Trophoblast cell (in vitro differentiated cells and primary cell): ENCODE measurements around the gene CLTCL1.
"Not testable (repeated sequence)": the region's sequence is repeated elsewhere in the genome, so short reads cannot be mapped to it uniquely, and the experiment has no call there.

Experiments used
- DNase-seq, 2 donors: peaks; one replicate each; pipeline ENCODE4 v3.0.0-alpha.2; 2016
- H2AFZ ChIP-seq: 2 replicates; pipeline ENCODE4 v1.6.1; 2013; ENCODE audit warnings: low read length, moderate library complexity, mild to moderate bottlenecking; ENCODE audit not compliant: insufficient read depth, poor library complexity
- H2AK5ac ChIP-seq: 2 replicates; pipeline ENCODE4 v1.6.1; 2013; ENCODE audit warnings: mild to moderate bottlenecking, low read length
- H2BK120ac ChIP-seq: 2 replicates; pipeline ENCODE4 v1.6.1; 2013; ENCODE audit warnings: low read length, mild to moderate bottlenecking, moderate library complexity; ENCODE audit not compliant: insufficient read depth, poor library complexity
- H2BK12ac ChIP-seq: 2 replicates; pipeline ENCODE4 v1.6.1; 2013; ENCODE audit warnings: mild to moderate bottlenecking, low read length, moderate library complexity
- H2BK5ac ChIP-seq: 2 replicates; pipeline ENCODE4 v1.6.1; 2013; ENCODE audit warnings: low read length, low read depth, moderate library complexity, mild to moderate bottlenecking; ENCODE audit not compliant: poor library complexity
- H3K14ac ChIP-seq: 2 replicates; pipeline ENCODE4 v1.6.1; 2013; ENCODE audit warnings: mild to moderate bottlenecking, low read length
- H3K18ac ChIP-seq: 2 replicates; pipeline ENCODE4 v1.6.1; 2013; ENCODE audit warnings: mild to moderate bottlenecking, low read length
- H3K23ac ChIP-seq: 2 replicates; pipeline ENCODE4 v1.6.1; 2013; ENCODE audit warnings: low read length
- H3K27ac ChIP-seq: 2 replicates; pipeline ENCODE4 v1.5.1; 2013; ENCODE audit warnings: low read depth, mild to moderate bottlenecking, inconsistent platforms, low read length, moderate library complexity
- H3K27me3 ChIP-seq: 2 replicates; pipeline ENCODE4 v1.6.1; 2013; ENCODE audit warnings: inconsistent platforms, mild to moderate bottlenecking, low read length, moderate library complexity; ENCODE audit not compliant: insufficient read depth
- H3K36me3 ChIP-seq, 2 experiments: 1 replicate in 1 of 2; 2 replicates in 1 of 2; pipeline ENCODE4 v1.6.1; 2013; ENCODE audit warnings: low read length in 2 of 2, mild to moderate bottlenecking in 2 of 2, moderate library complexity in 1 of 2; ENCODE audit not compliant: insufficient read depth in 2 of 2, control insufficient read depth in 1 of 2
- H3K4ac ChIP-seq: 2 replicates; pipeline ENCODE4 v1.6.1; 2013; ENCODE audit warnings: low read depth, mild to moderate bottlenecking, low read length, moderate library complexity
- H3K4me1 ChIP-seq, 2 experiments: 1 replicate in 1 of 2; 2 replicates in 1 of 2; pipeline ENCODE4 v1.6.1; 2013; ENCODE audit warnings: low read length in 2 of 2, mild to moderate bottlenecking in 2 of 2, moderate library complexity in 1 of 2; ENCODE audit not compliant: insufficient read depth in 2 of 2, control insufficient read depth in 1 of 2
- H3K4me2 ChIP-seq: 2 replicates; pipeline ENCODE4 v1.6.1; 2013; ENCODE audit warnings: inconsistent platforms, mild to moderate bottlenecking, low read length, moderate library complexity
- H3K4me3 ChIP-seq: 2 replicates; pipeline ENCODE4 v1.5.1; 2013; ENCODE audit warnings: mild to moderate bottlenecking, low read depth, low read length, inconsistent platforms
- H3K79me1 ChIP-seq: one replicate; pipeline ENCODE4 v1.6.1; 2013; ENCODE audit warnings: low read length
- H3K79me2 ChIP-seq: 2 replicates; pipeline ENCODE4 v1.6.1; 2013; ENCODE audit warnings: low read length, mild to moderate bottlenecking; ENCODE audit not compliant: control insufficient read depth, insufficient read depth, poor library complexity
- H3K9ac ChIP-seq: 2 replicates; pipeline ENCODE4 v1.6.1; 2013; ENCODE audit warnings: mild to moderate bottlenecking, low read length
- H3K9me3 ChIP-seq: 2 replicates; pipeline ENCODE4 v1.6.1; 2013; ENCODE audit warnings: low read depth, mild to moderate bottlenecking, control low read depth, inconsistent platforms, low read length; ENCODE audit not compliant: insufficient read depth
- H4K12ac ChIP-seq: 2 replicates; pipeline ENCODE4 v1.6.1; 2013; ENCODE audit warnings: low read depth, mild to moderate bottlenecking, low read length, moderate library complexity
- H4K8ac ChIP-seq: 2 replicates; pipeline ENCODE4 v1.6.1; 2013; ENCODE audit warnings: low read depth, mild to moderate bottlenecking, low read length, moderate library complexity
- H4K91ac ChIP-seq: one replicate; pipeline ENCODE4 v1.6.1; 2013; ENCODE audit warnings: low read depth, mild to moderate bottlenecking, low read length, moderate library complexity
- whole genome bisulfite sequencing: extraction: QIAGEN DNeasy Blood & Tissue Kit; methylation state at CpG from one replicate; pipeline ENCODE4 v1.1.7; 2013; ENCODE audit warnings: missing lambda C conversion rate; ENCODE audit not compliant: insufficient read length, insufficient coverage; ENCODE audit errors: extremely low coverage; 5-methylcytosine and 5-hydroxymethylcytosine counted together

The CLTCL1 gene

GRCh38 chr22:19285831-19286230 is 5.7 kb downstream of the CLTCL1 start:
- no peak overlapping the region for H3K4me3 ChIP-seq
- WGBS, result no CpG with 5 or more reads among the region's 1 CpG

GRCh38 chr22:19279143-19279542 is 12.4 kb downstream of the CLTCL1 start:
- not testable (repeated sequence) for H3K79me2 ChIP-seq, H3K4ac ChIP-seq, H3K14ac ChIP-seq, H3K4me3 ChIP-seq, H3K27ac ChIP-seq, H4K91ac ChIP-seq, H3K79me1 ChIP-seq, H2AFZ ChIP-seq, H4K8ac ChIP-seq, DNase-seq, H2BK5ac ChIP-seq, H3K27me3 ChIP-seq, H3K9ac ChIP-seq, H3K36me3 ChIP-seq, H2BK12ac ChIP-seq, H4K12ac ChIP-seq, H3K4me2 ChIP-seq, H3K4me1 ChIP-seq, H2AK5ac ChIP-seq, H3K9me3 ChIP-seq, H2BK120ac ChIP-seq, H3K23ac ChIP-seq, H3K18ac ChIP-seq
- WGBS, result no CpG with 5 or more reads among the region's 10 CpGs

More at GRCh38 chr22:19285831-19286230, 5.7 kb downstream of the CLTCL1 start:
- Histone ChIP-seq H3K23ac (no peak overlapping the region), H3K79me2 (no peaks in the 10 kb centered on the region), H4K8ac (no peak overlapping the region), H2AK5ac (no peak overlapping the region), H3K79me1 (no peaks in the 10 kb centered on the region), H3K4ac (no peak overlapping the region), H4K12ac (no peak overlapping the region), H3K27ac (no peak overlapping the region), H2BK12ac (no peak overlapping the region), H3K9me3 (no peaks in the 10 kb centered on the region), H3K36me3 (no peaks in the 10 kb centered on the region), H4K91ac (no peak overlapping the region), H2BK120ac (no peak overlapping the region), H2AFZ (no peak overlapping the region), H3K4me1 (peaks cover 3 to 8% of the 10 kb centered on the region in 2 experiments), H2BK5ac (no peak overlapping the region), H3K4me2 (no peak overlapping the region), H3K9ac (no peak overlapping the region), H3K18ac (no peak overlapping the region), H3K27me3 (peaks cover 4% of the 10 kb centered on the region), H3K14ac (no peak overlapping the region)
- no peak for DNase-seq

- no peaks in the 10 kb centered on the region for H3K27me3 ChIP-seq
- no CpG with 5 or more reads among the region's 8 CpGs for WGBS
- no peak overlapping the region for H4K12ac ChIP-seq
These were observed 13.7 kb downstream of the CLTCL1 start for GRCh38 chr22:19277785-19278184.

GRCh38 chr22:19275919-19276600 is 15.5 kb downstream of the CLTCL1 start:
- H2BK120ac ChIP-seq, result no peak overlapping the region
- DNase-seq, result no peak
- no peak overlapping the region for H3K23ac ChIP-seq
- H3K14ac ChIP-seq, result no peak overlapping the region
- H3K4ac ChIP-seq, result no peak overlapping the region
- no peak overlapping the region for H3K27ac ChIP-seq
- H3K4me3 ChIP-seq, result no peak overlapping the region
- WGBS, result no CpG with 5 or more reads among the region's 6 CpGs
- H3K4me1 ChIP-seq, result peaks cover 0 to 2% of the 10 kb centered on the region in 2 experiments
- no peak overlapping the region for H4K91ac ChIP-seq
- H3K9ac ChIP-seq, result no peak overlapping the region
- H3K9me3 ChIP-seq, result no peaks in the 10 kb centered on the region
- H3K79me1 ChIP-seq, result no peaks in the 10 kb centered on the region
- no peaks in the 10 kb centered on the region for H3K36me3 ChIP-seq
- H2BK5ac ChIP-seq, result no peak overlapping the region
- H4K12ac ChIP-seq, result no peak overlapping the region
- no peaks in the 10 kb centered on the region for H3K27me3 ChIP-seq
- no peak overlapping the region for H4K8ac ChIP-seq
- H3K4me2 ChIP-seq, result no peak overlapping the region
- no peak overlapping the region for H2AFZ ChIP-seq
- H2AK5ac ChIP-seq, result no peak overlapping the region
- H3K18ac ChIP-seq, result no peak overlapping the region
- H2BK12ac ChIP-seq, result no peak overlapping the region
- H3K79me2 ChIP-seq, result no peaks in the 10 kb centered on the region

More at GRCh38 chr22:19277785-19278184, 13.7 kb downstream of the CLTCL1 start:
- Histone ChIP-seq H3K9ac (no peak overlapping the region), H3K18ac (no peak overlapping the region), H3K4me2 (no peak overlapping the region), H2AK5ac (no peak overlapping the region), H3K79me2 (no peaks in the 10 kb centered on the region), H3K23ac (no peak overlapping the region), H4K91ac (no peak overlapping the region), H4K8ac (no peak overlapping the region), H3K36me3 (no peaks in the 10 kb centered on the region), H2BK5ac (no peak overlapping the region), H3K4me1 (peaks cover 0 to 2% of the 10 kb centered on the region in 2 experiments), H2BK12ac (no peak overlapping the region), H3K4me3 (no peak overlapping the region), H3K14ac (no peak overlapping the region), H2BK120ac (no peak overlapping the region), H2AFZ (no peak overlapping the region), H3K4ac (no peak overlapping the region), H3K79me1 (no peaks in the 10 kb centered on the region), H3K9me3 (no peaks in the 10 kb centered on the region), H3K27ac (no peak overlapping the region)
- DNase-seq, result no peak
